Measurements from ENCODE around the gene AOPEP. TPM values are rescaled to one million over a fixed set of nuclear protein-coding genes. Genes with fewer than 3 reads are reported as not detected.

AOPEP gene
- total and polyA plus RNA-seq, 2 of the 13 experiments (the other 11 are each of a cell fraction or from before 2014, with no cell fraction given): 22.2 to 41.6 TPM

DNA sequence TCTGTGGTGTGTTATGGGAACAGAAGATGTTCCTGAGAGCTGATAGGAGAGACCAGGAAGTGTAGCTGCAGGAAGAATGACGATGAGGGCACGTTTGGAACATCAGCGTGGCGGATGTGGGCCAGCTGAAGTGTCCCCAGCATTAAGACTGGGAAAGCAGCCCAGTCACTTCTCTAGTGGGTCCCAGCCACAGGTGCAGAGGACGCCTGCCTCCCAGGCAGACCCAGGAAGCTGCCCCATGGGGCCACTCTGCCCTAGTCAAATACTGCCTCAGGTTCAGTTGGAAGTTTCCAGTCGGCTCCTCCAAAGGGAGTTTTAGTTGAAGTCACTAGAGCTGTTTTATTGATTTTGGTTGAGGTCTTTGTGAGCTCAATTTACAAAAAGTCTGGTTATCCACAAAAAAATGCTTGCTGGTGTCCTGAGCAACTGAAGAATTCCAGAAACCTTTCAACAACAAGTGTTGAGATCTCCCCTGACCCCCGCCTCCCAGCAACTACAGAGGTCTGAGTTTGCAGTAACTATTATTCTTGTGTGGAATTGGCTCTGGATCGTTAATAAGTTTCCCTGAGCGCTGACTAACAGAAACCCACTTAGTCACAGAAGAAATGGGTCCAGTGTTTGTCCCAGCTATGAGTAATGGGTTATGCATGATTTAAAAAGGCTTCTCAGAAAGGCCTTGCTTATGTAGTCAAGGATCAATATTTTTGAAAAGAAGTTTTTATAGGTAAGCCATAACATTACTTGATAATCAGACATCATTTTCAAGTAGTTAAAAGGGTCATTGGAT, 296.9 kb downstream of the AOPEP start (continued):
- TF ChIP-seq SMAD3 (CRISPR knock-in tag; IDR thresholded peaks at IDR 0.05) (peak; percentile 81), ZNF432 (CRISPR knock-in tag; IDR thresholded peaks at IDR 0.05; ENCODE audit: borderline replicate concordance) (no peak), ZFP82 (CRISPR knock-in tag; IDR thresholded peaks at IDR 0.05; ENCODE audit: borderline replicate concordance) (no peak), RELA (CRISPR knock-in tag; IDR thresholded peaks at IDR 0.05) (peak; percentile 60; the same call in 1 of the 2 replicates), ZNF878 (CRISPR knock-in tag; IDR thresholded peaks at IDR 0.05) (peak; percentile 22; the same call in 1 of the 2 replicates), ZNF451 (CRISPR knock-in tag; IDR thresholded peaks at IDR 0.05) (no peak), ZNF709 (CRISPR knock-in tag; IDR thresholded peaks at IDR 0.05) (peak; percentile 66; the same call in 1 of the 2 replicates), PHF21A (CRISPR knock-in tag; IDR thresholded peaks at IDR 0.05) (peak; percentile 93), ZNF607 (CRISPR knock-in tag; IDR thresholded peaks at IDR 0.05; ENCODE audit: borderline replicate concordance) (no peak), PRPF4 (IDR thresholded peaks at IDR 0.05; ENCODE audit: low read depth, low read length, poor library complexity, severe bottlenecking) (no peak), PTBP1 (IDR thresholded peaks at IDR 0.05; ENCODE audit: low read depth, low read length, poor library complexity, severe bottlenecking) (no peak), GATA4 (IDR thresholded peaks at IDR 0.05; ENCODE audit: borderline replicate concordance, low read depth) (peak; percentile 46; the same call in 1 of the 2 replicates), ZGPAT (CRISPR knock-in tag; IDR thresholded peaks at IDR 0.05) (peak; percentile 76; the same call in 1 of the 2 replicates), DBP (CRISPR knock-in tag; IDR thresholded peaks at IDR 0.05; ENCODE audit: not compliant biosample characterization) (no peak), ZNF331 (CRISPR knock-in tag; IDR thresholded peaks at IDR 0.05) (peak; percentile 63; the same call in 1 of the 2 replicates), ARNT (IDR thresholded peaks at IDR 0.05) (no peak), ZNF296 (CRISPR knock-in tag; conservative IDR thresholded peaks at IDR 0.05) (no peak), ZNF263 (CRISPR knock-in tag; IDR thresholded peaks at IDR 0.05) (peak; percentile 21; the same call in 1 of the 2 replicates)
- TF ChIP-seq, protein P1, sequence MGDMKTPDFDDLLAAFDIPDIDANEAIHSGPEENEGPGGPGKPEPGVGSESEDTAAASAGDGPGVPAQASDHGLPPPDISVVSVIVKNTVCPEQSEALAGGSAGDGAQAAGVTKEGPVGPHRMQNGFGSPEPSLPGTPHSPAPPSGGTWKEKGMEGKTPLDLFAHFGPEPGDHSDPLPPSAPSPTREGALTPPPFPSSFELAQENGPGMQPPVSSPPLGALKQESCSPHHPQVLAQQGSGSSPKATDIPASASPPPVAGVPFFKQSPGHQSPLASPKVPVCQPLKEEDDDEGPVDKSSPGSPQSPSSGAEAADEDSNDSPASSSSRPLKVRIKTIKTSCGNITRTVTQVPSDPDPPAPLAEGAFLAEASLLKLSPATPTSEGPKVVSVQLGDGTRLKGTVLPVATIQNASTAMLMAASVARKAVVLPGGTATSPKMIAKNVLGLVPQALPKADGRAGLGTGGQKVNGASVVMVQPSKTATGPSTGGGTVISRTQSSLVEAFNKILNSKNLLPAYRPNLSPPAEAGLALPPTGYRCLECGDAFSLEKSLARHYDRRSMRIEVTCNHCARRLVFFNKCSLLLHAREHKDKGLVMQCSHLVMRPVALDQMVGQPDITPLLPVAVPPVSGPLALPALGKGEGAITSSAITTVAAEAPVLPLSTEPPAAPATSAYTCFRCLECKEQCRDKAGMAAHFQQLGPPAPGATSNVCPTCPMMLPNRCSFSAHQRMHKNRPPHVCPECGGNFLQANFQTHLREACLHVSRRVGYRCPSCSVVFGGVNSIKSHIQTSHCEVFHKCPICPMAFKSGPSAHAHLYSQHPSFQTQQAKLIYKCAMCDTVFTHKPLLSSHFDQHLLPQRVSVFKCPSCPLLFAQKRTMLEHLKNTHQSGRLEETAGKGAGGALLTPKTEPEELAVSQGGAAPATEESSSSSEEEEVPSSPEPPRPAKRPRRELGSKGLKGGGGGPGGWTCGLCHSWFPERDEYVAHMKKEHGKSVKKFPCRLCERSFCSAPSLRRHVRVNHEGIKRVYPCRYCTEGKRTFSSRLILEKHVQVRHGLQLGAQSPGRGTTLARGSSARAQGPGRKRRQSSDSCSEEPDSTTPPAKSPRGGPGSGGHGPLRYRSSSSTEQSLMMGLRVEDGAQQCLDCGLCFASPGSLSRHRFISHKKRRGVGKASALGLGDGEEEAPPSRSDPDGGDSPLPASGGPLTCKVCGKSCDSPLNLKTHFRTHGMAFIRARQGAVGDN (CRISPR knock-in tag; IDR thresholded peaks at IDR 0.05): peak; percentile 90
- TF ChIP-seq, protein P2, sequence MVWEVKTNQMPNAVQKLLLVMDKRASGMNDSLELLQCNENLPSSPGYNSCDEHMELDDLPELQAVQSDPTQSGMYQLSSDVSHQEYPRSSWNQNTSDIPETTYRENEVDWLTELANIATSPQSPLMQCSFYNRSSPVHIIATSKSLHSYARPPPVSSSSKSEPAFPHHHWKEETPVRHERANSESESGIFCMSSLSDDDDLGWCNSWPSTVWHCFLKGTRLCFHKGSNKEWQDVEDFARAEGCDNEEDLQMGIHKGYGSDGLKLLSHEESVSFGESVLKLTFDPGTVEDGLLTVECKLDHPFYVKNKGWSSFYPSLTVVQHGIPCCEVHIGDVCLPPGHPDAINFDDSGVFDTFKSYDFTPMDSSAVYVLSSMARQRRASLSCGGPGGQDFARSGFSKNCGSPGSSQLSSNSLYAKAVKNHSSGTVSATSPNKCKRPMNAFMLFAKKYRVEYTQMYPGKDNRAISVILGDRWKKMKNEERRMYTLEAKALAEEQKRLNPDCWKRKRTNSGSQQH (CRISPR knock-in tag; IDR thresholded peaks at IDR 0.05; ENCODE audit: low read depth): peak; percentile 35; the same call in 1 of the 2 replicates
- TF ChIP-seq, protein P3, sequence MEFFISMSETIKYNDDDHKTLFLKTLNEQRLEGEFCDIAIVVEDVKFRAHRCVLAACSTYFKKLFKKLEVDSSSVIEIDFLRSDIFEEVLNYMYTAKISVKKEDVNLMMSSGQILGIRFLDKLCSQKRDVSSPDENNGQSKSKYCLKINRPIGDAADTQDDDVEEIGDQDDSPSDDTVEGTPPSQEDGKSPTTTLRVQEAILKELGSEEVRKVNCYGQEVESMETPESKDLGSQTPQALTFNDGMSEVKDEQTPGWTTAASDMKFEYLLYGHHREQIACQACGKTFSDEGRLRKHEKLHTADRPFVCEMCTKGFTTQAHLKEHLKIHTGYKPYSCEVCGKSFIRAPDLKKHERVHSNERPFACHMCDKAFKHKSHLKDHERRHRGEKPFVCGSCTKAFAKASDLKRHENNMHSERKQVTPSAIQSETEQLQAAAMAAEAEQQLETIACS (CRISPR knock-in tag; IDR thresholded peaks at IDR 0.05): no peak
